Activated CD4-positive, alpha-beta T cell treated with anti-CD3 and anti-CD28 coated beads for 24 hours (primary cell): ENCODE measurements around the gene PRSS56.

Experiments
- DNase-seq, 2 donors: peaks; one replicate each; pipeline ENCODE4 v3.0.0-alpha.2; 2020; ENCODE audit warnings: low read depth in 2 of 2

The PRSS56 gene

DNA sequence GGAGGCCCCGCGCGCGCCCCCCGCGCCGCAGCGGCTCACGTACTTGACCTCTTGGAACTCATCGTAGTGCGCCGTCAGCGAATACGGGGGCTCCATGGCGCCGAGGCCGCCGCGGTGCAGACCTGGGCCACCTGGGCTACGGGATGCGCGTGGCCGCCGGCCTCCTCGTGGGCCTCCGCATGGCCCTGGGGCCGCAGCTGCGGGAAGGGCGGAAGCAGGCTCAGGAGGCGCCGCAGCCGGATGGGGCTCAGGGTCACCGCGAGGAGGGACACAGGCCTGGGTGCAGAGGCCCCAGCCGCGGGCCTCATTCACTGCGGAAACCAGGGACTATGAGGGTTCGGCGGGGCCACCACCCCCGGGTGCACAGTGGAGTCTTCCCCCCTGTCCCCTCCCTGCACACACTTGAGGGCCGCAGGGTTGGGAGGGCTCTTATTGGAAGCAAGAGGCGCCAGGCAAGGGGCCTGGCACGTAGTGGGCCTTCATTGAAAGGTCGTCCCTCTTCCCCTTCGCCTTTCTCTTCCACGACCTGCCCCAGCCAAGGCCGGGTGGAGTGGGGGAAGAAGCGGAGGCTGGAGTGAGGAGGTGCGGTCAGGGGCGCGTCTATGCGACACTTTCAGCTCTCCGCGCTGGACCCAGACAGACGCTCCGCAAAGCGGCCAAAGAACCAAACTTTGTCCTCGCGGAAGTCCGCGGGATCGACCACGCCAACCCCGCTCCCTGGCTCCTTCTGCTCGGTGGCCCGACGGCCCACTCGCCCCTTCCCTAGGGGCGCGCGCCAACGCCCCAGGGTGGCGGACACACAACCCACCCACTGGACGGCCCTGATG, 33.4 kb upstream of the PRSS56 start:
- DNase-seq, result no peak

DNA sequence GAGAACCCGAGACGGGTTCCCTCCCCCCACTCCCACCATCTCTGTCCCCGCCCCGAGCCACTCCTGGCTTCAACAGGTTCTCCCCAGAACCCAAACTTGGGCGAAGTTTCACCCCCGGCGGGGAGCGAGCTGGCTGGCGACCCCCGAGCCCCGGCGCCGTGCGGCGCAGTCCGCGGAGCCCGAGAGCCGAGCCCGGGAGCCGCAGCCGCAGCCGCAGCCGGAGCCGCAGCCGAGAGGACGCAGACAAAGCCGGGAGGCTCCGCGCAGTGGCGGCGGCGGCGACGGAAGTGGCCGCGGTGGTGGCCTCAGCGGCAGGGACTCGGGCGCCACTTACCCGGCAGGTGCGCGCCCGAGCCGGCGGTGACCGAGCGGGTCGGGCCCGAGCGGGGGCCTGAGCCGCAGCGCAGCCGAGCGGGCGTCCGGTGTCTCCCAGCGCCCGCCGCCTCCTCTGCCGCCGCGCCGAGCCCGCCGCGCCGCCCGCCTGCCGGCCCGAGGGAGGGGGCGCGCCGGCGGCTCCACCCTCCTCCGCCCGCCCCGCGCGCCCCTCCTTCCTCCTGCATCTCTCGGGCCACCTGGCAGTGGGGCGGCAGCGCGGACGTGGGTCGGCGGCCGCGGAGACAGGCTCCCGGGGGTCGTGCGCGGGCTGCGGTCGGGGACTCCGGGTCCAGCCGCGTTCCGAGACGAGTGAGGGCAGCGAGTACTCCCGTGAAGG, 32.6 kb upstream of the PRSS56 start, which contains the start of gene ECEL1:
Gene ECEL1, minus strand, starts transcription at position 450 of the 712 bp plus-strand sequence. CDS start 1,181 bp downstream, outside the sequence.
- DNase-seq, result no peak

GRCh38 chr2:232488097-232488711, 32.0 kb upstream of the PRSS56 start:
- DNase-seq, result no peak

- DNase-seq, result no peak
Measured at GRCh38 chr2:232488721-232489300, 31.4 kb upstream of the PRSS56 start.

DNA sequence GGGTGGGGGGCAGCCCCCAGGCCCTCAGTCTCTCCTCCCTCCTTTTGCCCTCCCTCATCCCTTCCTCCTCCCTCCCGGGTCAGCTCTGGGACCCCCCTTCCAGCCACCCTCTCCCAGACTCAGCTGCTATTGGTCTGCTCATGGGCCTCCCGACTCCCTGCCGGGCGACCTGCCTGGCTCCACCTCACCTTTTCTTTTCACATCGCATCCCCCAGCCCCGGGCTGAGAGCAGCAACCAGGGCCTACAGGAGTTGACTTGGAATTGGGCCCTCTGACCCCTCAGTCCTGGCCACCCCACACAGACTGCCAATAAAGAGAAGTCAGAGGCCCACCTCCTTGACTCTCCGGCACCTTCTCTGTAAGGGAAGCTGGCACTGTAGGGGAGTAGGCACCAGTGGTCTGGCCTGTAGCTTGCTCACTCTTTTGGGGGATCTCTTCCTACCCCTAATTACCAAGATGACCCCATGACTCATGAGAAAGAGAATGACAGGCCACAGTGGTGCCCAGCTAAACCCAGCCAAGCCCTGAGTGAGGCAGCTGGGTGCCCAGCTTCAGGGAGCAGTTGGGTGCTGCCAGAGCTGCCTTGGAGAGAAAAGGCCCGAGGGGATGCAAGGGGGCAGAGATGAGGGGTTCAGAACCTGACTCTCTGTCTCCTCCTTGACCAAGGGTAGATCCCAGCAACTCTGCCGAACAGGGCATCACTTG, 30.5 kb upstream of the PRSS56 start:
- DNase-seq, result no peak

- DNase-seq, result no peak
Measured at GRCh38 chr2:232490221-232491138, 29.7 kb upstream of the PRSS56 start.

DNA sequence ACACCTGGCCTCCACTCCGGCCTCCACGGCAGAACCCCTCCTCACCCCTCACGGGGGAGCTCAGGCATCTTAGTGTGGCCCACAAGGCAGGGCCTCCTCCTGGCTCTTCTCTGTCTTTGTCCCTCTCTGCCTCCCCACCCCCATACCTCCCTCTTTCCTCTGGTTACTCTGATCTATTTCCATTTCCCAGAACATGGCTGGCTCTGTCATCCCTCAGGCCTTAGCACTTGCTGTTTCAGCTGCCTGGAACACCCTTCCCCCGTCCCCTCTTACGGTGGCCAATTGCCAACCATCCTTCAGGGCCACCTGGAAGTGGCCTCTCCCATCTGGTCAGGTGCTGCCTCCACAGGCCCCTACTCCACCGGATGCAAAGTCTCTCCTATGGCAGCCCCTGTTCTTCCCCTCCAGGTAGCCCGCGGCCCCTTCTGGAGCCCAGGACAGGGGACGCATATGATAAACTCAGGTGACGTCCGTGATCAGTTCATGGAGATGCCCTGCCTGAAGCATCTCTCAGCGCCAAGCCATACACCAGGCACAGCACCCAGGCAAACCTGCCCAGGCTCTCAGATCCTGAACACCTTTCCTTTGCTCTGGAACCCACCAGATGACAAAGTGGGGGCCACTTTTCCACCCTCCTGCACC, 28.9 kb upstream of the PRSS56 start:
- DNase-seq, result no peak

GRCh38 chr2:232492236-232492848, 27.8 kb upstream of the PRSS56 start:
- no peak for DNase-seq

- no peak for DNase-seq
Measured at GRCh38 chr2:232492963-232493700, 27.1 kb upstream of the PRSS56 start.

- no peak for DNase-seq
Measured at GRCh38 chr2:232493701-232494474, 26.3 kb upstream of the PRSS56 start.

DNA sequence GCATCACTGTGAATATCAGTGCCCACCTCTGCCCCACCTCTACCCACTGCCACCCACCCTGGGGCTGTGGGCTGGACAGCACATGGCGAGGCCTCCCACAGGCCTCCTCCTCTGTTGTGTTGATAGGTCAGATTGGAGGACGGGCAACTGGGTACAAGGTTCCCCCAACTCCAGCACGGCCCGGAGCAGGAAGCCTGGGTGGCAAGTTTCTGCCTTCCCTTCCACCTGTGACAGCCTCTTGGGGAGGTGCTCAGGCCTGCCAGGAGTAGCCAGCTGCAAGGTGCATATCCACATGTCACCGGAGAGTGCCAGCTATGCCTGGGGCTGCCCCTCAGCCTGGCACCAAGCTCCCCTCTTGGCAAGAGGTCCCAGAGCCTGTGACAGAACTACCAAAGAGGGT, 25.6 kb upstream of the PRSS56 start:
- no peak for DNase-seq

GRCh38 chr2:232495292-232495691, 24.9 kb upstream of the PRSS56 start:
- DNase-seq, result no peak

DNA sequence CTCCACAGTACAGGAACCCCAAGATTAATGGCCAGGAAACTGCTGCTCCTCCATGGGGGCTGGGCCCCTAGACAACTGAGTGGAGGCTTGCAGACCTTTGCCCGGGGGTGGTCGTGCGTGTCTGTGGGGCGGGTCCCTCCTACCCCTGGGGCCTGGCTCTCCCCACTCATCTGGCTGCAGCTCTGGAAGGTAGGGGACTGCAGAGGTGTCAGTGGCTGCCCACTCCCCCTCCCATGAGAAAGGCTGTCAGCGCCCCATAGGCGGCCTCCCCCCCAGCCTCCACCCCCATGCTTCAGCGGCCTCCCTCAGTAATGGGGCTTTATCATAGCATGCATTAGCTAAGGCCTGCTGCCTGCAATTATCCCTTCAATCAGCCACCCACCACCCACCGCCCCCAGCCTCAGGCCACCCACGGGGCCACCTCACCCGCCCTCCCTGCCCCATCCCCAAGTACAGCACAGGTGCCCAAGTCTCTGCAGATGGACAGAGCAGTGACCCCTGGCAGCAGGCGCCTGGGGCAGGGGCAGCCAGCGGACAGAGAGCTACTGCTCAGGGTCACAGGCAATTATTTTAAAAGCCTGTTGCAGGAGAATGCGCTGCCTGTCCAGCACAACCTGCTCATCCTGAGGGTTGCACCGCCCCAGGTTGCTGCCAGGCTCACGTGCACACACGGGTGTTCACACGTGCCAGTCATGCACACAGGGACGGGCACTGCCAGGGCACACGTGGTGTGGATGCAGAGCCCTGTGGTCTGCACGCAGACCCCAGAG, 23.5 kb upstream of the PRSS56 start:
- DNase-seq, result no peak

DNA sequence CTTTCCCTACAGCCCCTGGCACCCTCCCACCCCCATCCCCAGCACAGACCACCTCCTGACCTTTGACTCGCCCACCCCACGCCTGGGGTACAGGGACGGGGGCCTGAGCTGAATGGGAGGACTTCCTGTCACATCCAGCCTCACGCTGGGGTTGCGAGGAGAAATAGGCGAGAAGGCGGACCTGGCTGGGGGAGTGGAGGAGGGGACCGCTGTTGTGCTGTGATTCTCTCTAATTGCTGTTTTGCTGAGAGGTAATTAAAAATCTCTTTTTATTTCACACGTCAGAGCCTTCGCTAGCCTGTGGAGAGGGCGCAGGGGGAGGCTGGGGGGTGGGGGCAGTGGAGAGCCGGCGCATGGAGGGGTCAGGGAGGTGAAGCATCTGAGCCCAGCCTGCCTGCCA, 22.8 kb upstream of the PRSS56 start:
- no peak for DNase-seq

GRCh38 chr2:232498452-232498851, 21.7 kb upstream of the PRSS56 start:
- DNase-seq, result no peak

DNA sequence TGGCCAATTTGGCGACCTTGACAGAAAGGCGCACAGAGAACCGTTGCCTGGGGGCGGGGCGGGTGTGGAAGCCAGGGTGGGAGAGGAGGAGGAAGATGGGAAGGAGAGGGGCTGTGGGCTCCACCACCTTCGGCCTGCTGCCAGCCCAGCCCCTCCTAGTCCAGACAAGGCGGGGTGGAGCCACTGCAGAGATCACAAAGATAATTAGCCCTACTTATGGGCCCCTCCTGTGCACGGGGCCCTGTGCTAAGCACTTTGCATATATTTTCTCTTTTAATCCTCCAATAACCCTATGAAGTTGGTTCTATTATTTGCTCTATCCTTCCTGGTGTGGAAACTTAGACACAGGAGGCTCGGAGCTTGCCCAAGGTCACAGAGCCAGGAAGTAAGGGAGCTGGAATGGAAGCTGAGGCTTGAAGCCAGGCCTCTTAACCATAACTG, 18.8 kb upstream of the PRSS56 start:
- no peak for DNase-seq

DNA sequence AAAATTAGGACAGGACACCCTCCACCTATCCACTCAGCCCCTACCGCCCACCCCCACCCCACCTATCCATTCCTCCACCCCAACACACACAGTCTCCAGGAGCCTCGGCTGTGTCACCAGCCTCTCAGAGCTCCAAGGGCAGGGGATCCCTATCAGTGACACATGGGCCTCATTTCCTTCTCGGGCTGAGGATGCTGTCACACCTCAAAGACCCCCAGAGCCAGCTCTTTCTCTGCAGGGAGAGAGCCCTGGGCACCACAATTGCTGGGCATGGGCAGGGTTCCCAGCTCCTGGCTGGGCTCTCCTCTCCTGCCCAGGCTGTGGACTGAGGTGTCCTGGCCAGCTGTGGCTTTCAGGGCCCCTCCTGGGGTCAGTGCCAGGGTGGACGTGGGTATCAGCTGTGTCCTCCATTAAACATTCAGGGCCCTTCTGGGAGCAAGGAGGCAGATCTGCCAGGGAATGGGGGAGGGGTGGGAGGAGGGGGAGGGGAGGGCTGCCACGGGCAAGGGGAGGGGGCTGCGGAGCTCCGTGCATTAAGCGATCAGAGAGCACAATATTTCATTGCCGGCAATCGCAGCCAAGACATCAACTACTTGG, 18.3 kb upstream of the PRSS56 start:
- no peak for DNase-seq
